Loucy (cell line): ENCODE results near the gene BCDIN3D.

Experiments used
- H2AFZ ChIP-seq: fragments of 200-600 bp; sonication (generic); 2 replicates; pipeline ENCODE4 v1.6.0; 2016; ENCODE audit warnings: antibody characterized with exemption, mild to moderate bottlenecking, low read length, moderate library complexity
- H3F3A ChIP-seq: fragments of 200-600 bp; 2 replicates; pipeline ENCODE4 v1.6.0; 2016; ENCODE audit warnings: antibody characterized with exemption, low read depth, mild to moderate bottlenecking
- H3K27me3 ChIP-seq: fragments of 200-600 bp; sonication (generic); 2 replicates; pipeline ENCODE4 v1.6.1; 2014; ENCODE audit warnings: low read length, mild to moderate bottlenecking; ENCODE audit not compliant: insufficient read depth, poor library complexity, severe bottlenecking
- H3K36me3 ChIP-seq: fragments of 200-600 bp; sonication (generic); 2 replicates; pipeline ENCODE4 v1.6.1; 2016; ENCODE audit warnings: low read length; ENCODE audit not compliant: insufficient read depth
- H3K4me1 ChIP-seq: fragments of 200-600 bp; sonication (generic); 2 replicates; pipeline ENCODE4 v1.5.1; 2014; ENCODE audit warnings: low read length, mild to moderate bottlenecking; ENCODE audit not compliant: insufficient read depth, poor library complexity, severe bottlenecking
- H3K4me2 ChIP-seq: fragments of 200-600 bp; sonication (generic); 2 replicates; pipeline ENCODE4 v1.6.0; 2014; ENCODE audit warnings: antibody characterized with exemption, low read length, low read depth, mild to moderate bottlenecking; ENCODE audit not compliant: poor library complexity, severe bottlenecking
- H3K4me3 ChIP-seq: fragments of 200-600 bp; sonication (generic); 2 replicates; pipeline ENCODE4 v1.5.1; 2014; ENCODE audit warnings: low read length, mild to moderate bottlenecking, mixed read lengths; ENCODE audit not compliant: poor library complexity, severe bottlenecking
- H3K79me2 ChIP-seq: fragments of 200-600 bp; sonication (generic); 2 replicates; pipeline ENCODE4 v1.6.1; 2014; ENCODE audit warnings: low read length; ENCODE audit not compliant: insufficient read depth
- H3K9ac ChIP-seq: fragments of 200-600 bp; sonication (generic); 2 replicates; pipeline ENCODE4 v1.6.0; 2014; ENCODE audit warnings: mild to moderate bottlenecking, low read depth, low read length, moderate library complexity; ENCODE audit not compliant: poor library complexity, severe bottlenecking
- H3K9me2 ChIP-seq: fragments of 200-600 bp; sonication (generic); replicated peaks from 2 replicates; pipeline ENCODE4 v1.6.1; 2016; ENCODE audit warnings: low read depth, low read length, mixed read lengths
- H3K9me3 ChIP-seq: fragments of 200-600 bp; sonication (generic); 2 replicates; pipeline ENCODE4 v1.6.1; 2014; ENCODE audit warnings: mild to moderate bottlenecking, antibody characterized with exemption, low read length, low read depth; ENCODE audit not compliant: insufficient read depth
- H4K20me1 ChIP-seq: fragments of 200-600 bp; sonication (generic); 2 replicates; pipeline ENCODE4 v1.6.0; 2014; ENCODE audit warnings: antibody characterized with exemption, low read length, mild to moderate bottlenecking; ENCODE audit not compliant: insufficient read depth, poor library complexity, severe bottlenecking
- EZH2phosphoT487 ChIP-seq: fragments of 200-600 bp; IDR thresholded peaks from 2 replicates; pipeline ENCODE4 v1.6.1; 2018; ENCODE audit warnings: antibody characterized with exemption, mild to moderate bottlenecking, moderate library complexity, borderline replicate concordance
- TF ChIP-seq, protein P1 (sequence below): fragments of 200-600 bp; sonication (generic); conservative IDR thresholded peaks from 2 replicates; pipeline ENCODE4 v1.5.1; 2014; ENCODE audit warnings: mild to moderate bottlenecking, antibody characterized with exemption, low read length

Gene BCDIN3D

GRCh38 chr12:49832836-49833421 lies 10.0 kb downstream of the BCDIN3D start:
- Histone ChIP-seq H3K9ac (no peak overlapping the region), H4K20me1 (no peaks in the 10 kb centered on the region), H3K9me3 (no peaks in the 10 kb centered on the region), H3K4me3 (no peak overlapping the region), H3K4me1 (peaks cover 7% of the 10 kb centered on the region), H2AFZ (no peak overlapping the region), H3K36me3 (no peaks in the 10 kb centered on the region), H3K4me2 (no peak overlapping the region), H3K9me2 (no peaks in the 10 kb centered on the region), H3K27me3 (no peaks in the 10 kb centered on the region), H3K79me2 (no peaks in the 10 kb centered on the region), H3F3A (no peaks in the 10 kb centered on the region)
- no peak for TF ChIP-seq EZH2phosphoT487
- TF ChIP-seq, protein P1, sequence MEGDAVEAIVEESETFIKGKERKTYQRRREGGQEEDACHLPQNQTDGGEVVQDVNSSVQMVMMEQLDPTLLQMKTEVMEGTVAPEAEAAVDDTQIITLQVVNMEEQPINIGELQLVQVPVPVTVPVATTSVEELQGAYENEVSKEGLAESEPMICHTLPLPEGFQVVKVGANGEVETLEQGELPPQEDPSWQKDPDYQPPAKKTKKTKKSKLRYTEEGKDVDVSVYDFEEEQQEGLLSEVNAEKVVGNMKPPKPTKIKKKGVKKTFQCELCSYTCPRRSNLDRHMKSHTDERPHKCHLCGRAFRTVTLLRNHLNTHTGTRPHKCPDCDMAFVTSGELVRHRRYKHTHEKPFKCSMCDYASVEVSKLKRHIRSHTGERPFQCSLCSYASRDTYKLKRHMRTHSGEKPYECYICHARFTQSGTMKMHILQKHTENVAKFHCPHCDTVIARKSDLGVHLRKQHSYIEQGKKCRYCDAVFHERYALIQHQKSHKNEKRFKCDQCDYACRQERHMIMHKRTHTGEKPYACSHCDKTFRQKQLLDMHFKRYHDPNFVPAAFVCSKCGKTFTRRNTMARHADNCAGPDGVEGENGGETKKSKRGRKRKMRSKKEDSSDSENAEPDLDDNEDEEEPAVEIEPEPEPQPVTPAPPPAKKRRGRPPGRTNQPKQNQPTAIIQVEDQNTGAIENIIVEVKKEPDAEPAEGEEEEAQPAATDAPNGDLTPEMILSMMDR, result no peak

DNA sequence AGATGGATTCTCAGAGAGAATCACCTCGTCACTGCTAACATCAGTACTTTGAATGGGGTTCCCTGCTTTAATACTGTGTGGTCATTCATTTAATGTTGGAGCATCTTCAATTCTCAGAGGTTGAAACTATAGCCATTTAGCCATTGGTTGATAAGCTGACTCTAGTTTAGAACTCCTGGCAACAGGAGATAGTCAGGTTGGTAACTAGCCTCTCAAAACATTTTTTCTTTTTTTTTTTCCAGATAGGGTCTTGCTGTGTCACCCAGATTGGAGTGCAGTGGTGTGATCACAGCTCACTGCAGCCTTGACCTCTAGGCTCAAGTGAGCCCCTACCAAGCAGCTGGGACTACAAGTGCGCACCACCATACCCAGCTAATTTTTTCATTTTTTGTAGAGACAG lies 11.2 kb downstream of the BCDIN3D start:
- no peak overlapping the region for H3K4me2 ChIP-seq
- peaks cover 9% of the 10 kb centered on the region for H4K20me1 ChIP-seq
- H2AFZ ChIP-seq, result no peak overlapping the region
- H3K36me3 ChIP-seq, result no peaks in the 10 kb centered on the region
- H3K4me1 ChIP-seq, result peaks cover 17% of the 10 kb centered on the region
- no peak overlapping the region for H3K9ac ChIP-seq
- no peaks in the 10 kb centered on the region for H3K27me3 ChIP-seq
- H3K9me3 ChIP-seq, result no peaks in the 10 kb centered on the region
- H3K9me2 ChIP-seq, result no peaks in the 10 kb centered on the region
- no peak overlapping the region for H3K4me3 ChIP-seq
- H3K79me2 ChIP-seq, result peaks cover 10% of the 10 kb centered on the region
- no peaks in the 10 kb centered on the region for H3F3A ChIP-seq
- TF ChIP-seq, protein P1, result no peak
- TF ChIP-seq EZH2phosphoT487, result no peak

GRCh38 chr12:49828133-49829091 lies 14.5 kb downstream of the BCDIN3D start, which contains the start of gene NCKAP5L:
NCKAP5L (minus strand) TSS chr12:49828413; CDS start chr12:49804044, 24,369 bp downstream.
- Histone ChIP-seq H3K4me3 (peak within 1 kb of the TSS; percentile 85), H3K27me3 (no peaks in the 10 kb centered on the region), H3K9me3 (no peaks in the 10 kb centered on the region), H3K9ac (peak within 1 kb of the TSS; percentile 80), H3K79me2 (peaks cover 43% of the 10 kb centered on the region), H2AFZ (peak within 1 kb of the TSS; percentile 92), H3K36me3 (no peaks in the 10 kb centered on the region), H4K20me1 (peaks cover 17% of the 10 kb centered on the region), H3F3A (no peaks in the 10 kb centered on the region), H3K4me1 (peaks cover 33% of the 10 kb centered on the region), H3K9me2 (no peaks in the 10 kb centered on the region), H3K4me2 (peak within 1 kb of the TSS; percentile 87)
- no peak for TF ChIP-seq EZH2phosphoT487
- TF ChIP-seq, protein P1, result no peak
